IPS-18c (cell line): ENCODE data around the gene ABL2.
"Not testable (repeated sequence)": the region's sequence is repeated elsewhere in the genome, so short reads cannot be mapped to it uniquely, and the experiment has no call there.

Source experiments
- H3K4me3 ChIP-seq: 2 replicates; pipeline ENCODE4 v1.7.0; 2013; ENCODE audit warnings: low read depth, mild to moderate bottlenecking, low read length, moderate library complexity; ENCODE audit not compliant: insufficient read depth
- H3K9me3 ChIP-seq: one replicate; pipeline ENCODE4 v1.6.1; 2013; ENCODE audit warnings: mild to moderate bottlenecking, low read length, moderate library complexity; ENCODE audit not compliant: control insufficient read depth, insufficient read depth

The ABL2 gene

GRCh38 chr1:179184403-179184802 is 45.1 kb downstream of the ABL2 start:
- peaks cover 2% of the 10 kb centered on the region for H3K9me3 ChIP-seq
- no peak overlapping the region for H3K4me3 ChIP-seq

GRCh38 chr1:179183857-179184256 is 45.6 kb downstream of the ABL2 start:
- peaks cover 2% of the 10 kb centered on the region for H3K9me3 ChIP-seq
- H3K4me3 ChIP-seq, result no peak overlapping the region

GRCh38 chr1:179178950-179179349 is 50.5 kb downstream of the ABL2 start:
- H3K4me3 ChIP-seq, result no peak overlapping the region
- peaks cover 2% of the 10 kb centered on the region for H3K9me3 ChIP-seq

GRCh38 chr1:179178183-179178582 is 51.3 kb downstream of the ABL2 start:
- Histone ChIP-seq H3K4me3 (no peak overlapping the region), H3K9me3 (peaks cover 2% of the 10 kb centered on the region)

GRCh38 chr1:179177615-179178014 is 51.9 kb downstream of the ABL2 start:
- Histone ChIP-seq H3K4me3 (no peak overlapping the region), H3K9me3 (no peaks in the 10 kb centered on the region)

GRCh38 chr1:179177182-179177581 is 52.3 kb downstream of the ABL2 start:
- Histone ChIP-seq H3K4me3 (no peak overlapping the region), H3K9me3 (no peaks in the 10 kb centered on the region)

GRCh38 chr1:179175011-179175841 is 54.3 kb downstream of the ABL2 start:
- no peak overlapping the region for H3K4me3 ChIP-seq
- H3K9me3 ChIP-seq, result no peaks in the 10 kb centered on the region

GRCh38 chr1:179170468-179170770 is 59.1 kb downstream of the ABL2 start:
- H3K4me3 ChIP-seq, H3K9me3 ChIP-seq: not testable (repeated sequence)

- no peaks in the 10 kb centered on the region for H3K9me3 ChIP-seq
- no peak overlapping the region for H3K4me3 ChIP-seq
Observed at GRCh38 chr1:179169616-179170467, 59.6 kb downstream of the ABL2 start.

- Histone ChIP-seq H3K4me3 (no peak overlapping the region), H3K9me3 (no peaks in the 10 kb centered on the region)
Observed at GRCh38 chr1:179168536-179168935, 60.9 kb downstream of the ABL2 start.

GRCh38 chr1:179167955-179168354 is 61.5 kb downstream of the ABL2 start:
- H3K9me3 ChIP-seq, result no peaks in the 10 kb centered on the region
- no peak overlapping the region for H3K4me3 ChIP-seq

- Histone ChIP-seq H3K4me3 (no peak overlapping the region), H3K9me3 (no peaks in the 10 kb centered on the region)
Observed at GRCh38 chr1:179167418-179167777, 62.1 kb downstream of the ABL2 start.

GRCh38 chr1:179166663-179167417 is 62.6 kb downstream of the ABL2 start:
- Histone ChIP-seq H3K4me3 (no peak overlapping the region), H3K9me3 (no peaks in the 10 kb centered on the region)

- Histone ChIP-seq H3K9me3 (no peaks in the 10 kb centered on the region), H3K4me3 (no peak overlapping the region)
Observed at GRCh38 chr1:179164494-179164893, 65.0 kb downstream of the ABL2 start.

GRCh38 chr1:179156708-179157107 is 72.8 kb downstream of the ABL2 start:
- no peak overlapping the region for H3K4me3 ChIP-seq
- H3K9me3 ChIP-seq, result no peaks in the 10 kb centered on the region

GRCh38 chr1:179156026-179156425 is 73.5 kb downstream of the ABL2 start:
- H3K4me3 ChIP-seq, result no peak overlapping the region
- H3K9me3 ChIP-seq, result no peaks in the 10 kb centered on the region

- Histone ChIP-seq H3K9me3 (no peaks in the 10 kb centered on the region), H3K4me3 (no peak overlapping the region)
Observed at GRCh38 chr1:179155615-179156014, 73.9 kb downstream of the ABL2 start.

GRCh38 chr1:179154437-179154836 is 75.0 kb downstream of the ABL2 start:
- H3K4me3 ChIP-seq, result no peak overlapping the region

More at GRCh38 chr1:179154437-179154836, 75.0 kb downstream of the ABL2 start:
- no peaks in the 10 kb centered on the region for H3K9me3 ChIP-seq
